MM.1S (cell line): ENCODE data around the gene FAM181B.

Source experiments
- CTCF ChIP-seq: fragments of 300-600 bp; sonication (generic); IDR thresholded peaks from 2 replicates; pipeline ENCODE4 v1.5.1; 2016; ENCODE audit warnings: antibody characterized with exemption, low read length, mixed read lengths
- EZH2 ChIP-seq: fragments of 300-600 bp; sonication (generic); optimal IDR thresholded peaks from 2 replicates; pipeline ENCODE3; 2017; ENCODE audit warnings: low read depth, mild to moderate bottlenecking, antibody characterized with exemption, low read length, mixed read lengths

DNA sequence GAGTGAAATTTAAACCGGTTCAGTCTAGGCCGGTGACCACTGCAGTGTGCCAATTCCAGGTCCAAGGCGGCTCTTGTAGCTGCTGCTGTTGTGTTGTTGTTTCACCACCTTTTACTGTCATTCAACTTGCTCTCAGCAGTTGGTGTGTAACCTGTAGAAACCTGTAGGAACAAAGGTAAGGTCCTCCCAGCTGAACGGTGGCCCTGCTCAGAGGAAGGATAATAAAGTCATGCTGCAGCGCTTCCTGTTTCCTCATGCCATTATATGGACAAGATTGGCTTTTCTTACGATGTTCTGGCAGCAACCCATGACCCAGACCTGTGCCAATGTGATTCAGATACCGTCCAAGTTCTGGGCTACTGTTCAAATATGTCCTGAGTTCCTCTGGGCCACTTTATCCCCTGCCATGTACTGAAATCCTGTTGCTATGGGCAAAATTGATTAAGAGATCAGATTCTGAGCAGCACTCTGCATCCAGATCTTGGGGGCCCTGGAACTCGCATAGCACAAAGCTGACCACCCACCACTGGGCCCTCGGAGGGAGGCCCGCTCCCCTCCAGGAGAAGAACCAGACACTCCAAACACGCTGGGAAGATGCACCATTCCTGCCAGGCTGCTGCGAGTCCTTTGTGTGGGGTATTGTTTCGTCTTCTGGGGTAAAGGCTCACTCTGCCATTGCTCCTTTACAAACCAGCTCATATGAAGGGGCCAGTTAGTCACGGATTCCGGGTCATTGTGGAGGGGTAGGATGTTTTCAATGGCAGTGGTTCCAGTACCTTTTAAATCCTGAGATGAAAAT, 13.2 kb downstream of the FAM181B start:
- TF ChIP-seq CTCF (no peak), EZH2 (no peak)
